G401.6 (cell line): ENCODE measurements around the gene DST.
A peak's percentile ranks its signal among the peaks of the same experiment; 100 is the strongest.

ENCODE experiments used
- FAIRE-seq: peaks from 2 replicates; lab custom pipeline; 2012; peaks lifted over from hg19 to GRCh38; lab: Jason Lieb, UNC

Gene DST

DNA sequence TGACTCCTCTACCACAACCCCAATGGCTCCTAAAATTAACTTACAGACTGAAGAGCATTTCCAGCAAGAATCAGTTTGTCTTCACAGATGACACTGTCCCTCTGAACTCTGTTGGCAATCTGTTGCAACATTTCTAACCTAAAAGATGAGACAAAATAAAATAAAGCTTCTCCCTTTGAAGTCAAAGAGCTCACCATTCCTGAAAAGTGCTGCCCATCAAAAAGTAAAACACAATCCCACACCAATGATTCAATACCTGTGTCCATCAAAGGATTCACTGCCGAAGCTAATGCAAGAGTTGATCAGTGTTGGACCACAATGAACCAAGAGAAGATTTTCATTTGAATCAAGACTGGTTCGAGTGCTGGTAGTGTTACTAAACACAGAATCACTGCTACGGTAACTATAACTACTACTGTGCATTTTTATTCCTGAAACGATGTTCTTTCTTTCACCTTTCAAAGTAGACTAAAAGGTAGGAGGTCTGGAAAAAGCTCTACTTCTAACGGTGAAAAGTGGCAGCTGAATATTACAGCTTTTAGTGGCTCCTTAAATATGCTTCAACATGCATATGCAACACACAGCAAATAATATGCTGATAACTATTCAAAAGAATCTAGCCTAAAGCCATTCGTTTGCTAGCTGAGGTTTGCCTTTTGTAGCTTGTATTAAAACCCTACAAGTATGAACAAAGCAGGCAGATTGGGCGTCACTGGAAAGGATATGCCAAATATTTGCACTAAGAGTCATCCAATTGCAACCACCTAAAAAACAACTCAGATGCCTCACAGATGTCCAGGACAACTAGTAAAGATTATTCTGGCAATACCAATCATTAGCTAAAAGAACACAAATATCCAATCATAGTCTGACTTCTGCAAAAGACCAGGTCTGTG is at the start of gene DST:
Gene DST, minus strand, starts transcription at position 524 of the 896 bp plus-strand sequence.
- FAIRE-seq = no peak

DNA sequence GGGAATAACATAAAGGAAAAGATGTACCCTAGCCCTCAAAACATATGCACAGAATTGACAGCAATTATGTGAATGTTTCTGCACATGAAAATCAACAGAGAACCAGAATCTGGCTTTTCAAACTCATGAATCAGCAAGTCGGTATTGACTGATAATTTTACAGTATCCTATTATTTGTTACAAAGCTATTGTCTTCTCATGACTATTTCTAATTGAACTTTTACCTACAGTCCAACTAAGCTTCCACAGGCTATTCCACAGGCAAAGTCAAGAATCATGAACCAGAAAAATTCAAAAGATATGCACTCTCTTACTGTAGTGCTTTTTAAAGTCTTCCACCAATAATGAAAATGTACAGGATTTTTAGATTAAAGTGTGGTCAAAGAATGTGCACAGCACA is 49.1 kb upstream of the DST start:
- FAIRE-seq = no peak

DNA sequence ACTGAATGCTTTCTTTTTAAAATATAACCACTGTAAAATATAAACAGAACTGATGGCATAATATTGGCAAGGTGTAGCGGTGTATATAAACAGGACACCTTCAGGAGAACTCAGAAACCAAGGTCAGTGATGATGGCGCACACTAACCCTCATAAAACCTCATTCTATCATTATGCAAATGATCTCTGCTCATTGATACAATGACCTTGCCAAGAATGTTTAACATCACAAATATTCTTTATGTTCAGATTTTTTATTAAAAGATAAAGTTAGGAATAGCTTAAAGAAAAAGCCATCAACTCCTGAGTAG is 48.6 kb upstream of the DST start:
- FAIRE-seq = no peak

DNA sequence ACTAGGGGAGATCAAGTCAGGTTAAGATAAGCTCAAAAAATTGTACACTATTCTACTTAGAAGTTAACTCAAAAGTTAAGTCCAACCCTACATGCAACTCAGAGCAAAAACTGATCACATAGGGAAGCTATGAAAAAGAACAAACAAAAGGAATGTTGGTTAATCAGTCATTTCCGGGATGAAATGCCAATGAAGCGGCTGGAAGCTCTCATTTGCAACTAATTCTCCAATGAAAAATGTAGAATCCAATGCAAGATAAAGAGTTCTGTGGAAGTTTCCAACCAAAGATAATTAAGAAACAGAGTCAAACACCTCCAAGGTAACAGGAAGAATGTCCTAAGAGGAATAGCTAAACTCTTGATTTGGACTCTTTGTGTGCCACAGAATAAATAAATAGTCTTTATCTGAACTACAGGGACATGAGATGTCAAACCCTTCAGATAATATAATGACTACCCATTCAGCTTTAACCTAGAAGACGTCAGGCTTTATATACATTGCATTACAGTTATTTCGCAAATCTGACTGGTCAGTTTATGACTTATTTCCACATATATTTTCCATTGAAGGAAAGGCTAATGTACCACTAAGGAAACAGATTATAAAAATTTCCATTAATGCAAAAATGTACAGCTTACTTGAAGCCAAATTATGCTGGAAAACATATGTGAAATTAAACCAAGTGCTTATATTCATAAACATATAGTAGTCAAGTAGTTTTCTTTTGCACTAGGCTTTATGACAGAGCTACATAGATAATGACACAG is 48.0 kb upstream of the DST start:
- no peak for FAIRE-seq

DNA sequence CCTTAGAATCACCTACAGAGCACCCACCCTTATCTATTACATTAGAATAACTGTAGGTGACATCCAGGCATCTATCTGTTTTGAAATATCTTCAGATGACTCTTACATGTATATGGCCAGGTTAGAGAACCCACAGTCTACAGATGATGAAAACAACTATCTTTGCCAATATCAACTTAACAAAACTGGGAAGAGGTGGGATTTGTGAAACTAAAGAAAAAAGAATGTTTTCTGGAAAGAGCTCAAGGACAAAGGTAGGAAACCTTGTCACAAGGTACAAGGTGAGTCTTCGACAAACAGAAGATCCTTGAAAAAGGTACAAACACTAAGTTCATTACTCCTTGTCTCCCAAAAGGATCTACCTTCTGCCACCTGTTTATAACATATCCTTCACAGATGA is 47.0 kb upstream of the DST start:
- no peak for FAIRE-seq

DNA sequence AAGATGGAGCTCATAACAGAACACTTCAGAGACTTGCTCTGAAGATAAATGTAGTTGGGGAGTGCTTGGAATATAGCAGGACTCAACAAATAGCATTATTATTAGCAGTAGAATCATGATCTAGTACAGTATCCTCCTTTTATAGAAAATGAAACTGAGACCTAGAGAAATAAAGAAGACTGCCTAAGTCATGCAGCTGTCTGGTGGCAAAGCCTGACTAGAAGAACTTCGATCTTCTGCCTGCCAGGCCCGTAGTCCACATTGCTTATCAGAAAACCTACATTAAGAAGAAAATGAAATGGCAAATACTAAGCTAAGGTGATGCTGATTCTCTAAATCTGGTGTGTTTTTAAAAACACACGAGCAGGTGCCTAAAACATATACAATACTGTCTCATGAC is 46.4 kb upstream of the DST start:
- FAIRE-seq = no peak

DNA sequence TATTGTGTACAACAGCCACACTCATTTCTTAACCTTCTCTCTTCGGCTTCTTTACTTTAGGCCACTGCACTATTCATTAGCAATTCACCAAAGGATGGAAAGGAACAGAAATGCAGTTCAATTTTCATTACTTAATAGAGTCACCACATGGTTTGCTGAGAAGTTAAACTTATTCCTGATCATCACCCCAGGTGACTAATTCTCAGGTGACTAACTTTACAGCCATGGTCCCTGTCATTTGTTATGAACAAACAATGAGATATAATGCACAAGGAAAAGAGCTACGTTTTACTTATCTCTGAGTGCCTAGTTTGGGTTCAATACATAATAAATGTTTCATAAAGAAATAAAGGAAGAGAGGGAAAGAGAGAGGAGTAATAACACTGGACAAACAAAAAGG is 45.8 kb upstream of the DST start:
- no peak for FAIRE-seq

DNA sequence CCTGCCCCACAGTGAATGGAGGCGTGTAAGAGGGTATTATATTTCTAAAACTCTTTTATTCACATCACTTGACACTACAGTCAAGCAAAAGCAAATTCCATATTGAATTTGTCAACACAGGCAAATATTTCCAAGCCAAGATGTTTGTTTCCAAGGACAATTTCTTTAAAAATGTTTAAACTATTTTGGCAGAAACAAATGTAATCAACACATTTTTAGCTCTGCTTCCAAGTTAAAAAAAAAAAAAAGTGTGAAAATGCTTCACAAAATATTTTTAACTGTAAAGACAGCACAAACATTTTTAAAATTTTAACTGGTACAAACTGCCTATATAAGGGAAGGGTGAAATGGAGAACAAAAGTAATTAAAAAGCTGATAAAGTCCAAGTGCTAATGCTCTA is 44.9 kb upstream of the DST start:
- no peak for FAIRE-seq

DNA sequence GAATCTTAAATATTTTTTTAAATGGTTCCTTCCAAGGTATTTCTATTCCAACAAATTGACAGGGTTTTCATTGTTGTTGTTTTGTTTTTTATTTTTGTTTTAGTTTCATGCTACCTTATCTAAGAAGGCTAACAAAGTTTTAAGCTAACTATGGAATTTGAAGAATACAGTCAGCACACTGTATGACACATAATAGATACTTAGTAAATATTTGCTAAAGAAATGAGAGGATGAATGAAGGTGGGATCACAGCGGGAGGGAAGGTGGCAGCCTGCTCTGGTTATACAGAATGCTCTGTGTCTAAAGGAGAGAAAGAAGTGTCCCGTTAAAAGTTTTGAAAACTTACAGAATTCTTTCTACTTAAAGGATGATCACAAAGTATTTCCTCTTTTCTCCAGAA is 43.7 kb upstream of the DST start:
- no peak for FAIRE-seq

DNA sequence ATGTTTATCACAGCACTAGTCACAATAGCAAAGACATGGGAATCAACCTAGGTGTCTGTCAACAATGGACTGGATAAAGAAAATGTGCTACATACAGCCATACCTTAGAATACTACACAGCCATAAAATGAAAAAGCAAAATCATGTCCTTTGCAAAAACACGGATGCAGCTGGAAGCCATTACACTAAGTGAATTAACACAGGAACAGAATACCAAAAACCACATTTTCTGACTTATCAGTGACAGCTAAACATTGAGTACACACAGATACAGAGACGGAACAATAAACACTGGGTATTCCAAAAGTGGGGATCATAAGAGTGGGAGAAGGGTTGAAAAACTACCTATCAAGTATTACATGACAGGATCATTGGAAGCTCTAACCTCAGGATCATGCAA is 43.3 kb upstream of the DST start:
- no peak for FAIRE-seq

DNA sequence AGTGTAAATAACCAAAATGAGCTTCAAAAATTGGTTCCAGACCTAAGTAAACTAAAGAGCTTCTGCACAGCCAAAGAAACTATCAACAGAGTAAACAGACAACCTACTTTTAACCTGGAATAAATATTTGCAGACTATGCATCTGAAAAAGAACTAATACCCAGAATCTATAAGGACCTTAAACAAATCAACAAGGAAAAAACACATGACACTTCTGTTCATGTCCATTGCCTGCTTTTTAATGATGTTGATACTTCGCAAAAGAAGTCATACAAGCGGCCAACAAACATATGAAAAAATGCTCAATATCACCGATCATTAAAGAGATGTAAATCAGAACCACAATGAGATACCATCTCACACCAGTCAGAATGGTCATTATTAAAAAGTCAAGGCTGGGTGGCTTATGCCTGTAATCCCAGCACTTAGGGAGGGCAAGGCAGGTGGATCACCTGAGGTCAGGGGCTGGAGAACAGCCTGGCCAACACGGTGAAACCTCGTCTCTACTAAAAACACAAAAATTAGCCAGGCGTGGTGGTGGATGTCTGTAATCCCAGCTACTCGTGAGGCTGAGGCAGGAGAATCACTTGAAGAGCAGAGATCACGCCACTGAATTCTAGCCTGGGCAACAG is 42.5 kb upstream of the DST start:
- no peak for FAIRE-seq

DNA sequence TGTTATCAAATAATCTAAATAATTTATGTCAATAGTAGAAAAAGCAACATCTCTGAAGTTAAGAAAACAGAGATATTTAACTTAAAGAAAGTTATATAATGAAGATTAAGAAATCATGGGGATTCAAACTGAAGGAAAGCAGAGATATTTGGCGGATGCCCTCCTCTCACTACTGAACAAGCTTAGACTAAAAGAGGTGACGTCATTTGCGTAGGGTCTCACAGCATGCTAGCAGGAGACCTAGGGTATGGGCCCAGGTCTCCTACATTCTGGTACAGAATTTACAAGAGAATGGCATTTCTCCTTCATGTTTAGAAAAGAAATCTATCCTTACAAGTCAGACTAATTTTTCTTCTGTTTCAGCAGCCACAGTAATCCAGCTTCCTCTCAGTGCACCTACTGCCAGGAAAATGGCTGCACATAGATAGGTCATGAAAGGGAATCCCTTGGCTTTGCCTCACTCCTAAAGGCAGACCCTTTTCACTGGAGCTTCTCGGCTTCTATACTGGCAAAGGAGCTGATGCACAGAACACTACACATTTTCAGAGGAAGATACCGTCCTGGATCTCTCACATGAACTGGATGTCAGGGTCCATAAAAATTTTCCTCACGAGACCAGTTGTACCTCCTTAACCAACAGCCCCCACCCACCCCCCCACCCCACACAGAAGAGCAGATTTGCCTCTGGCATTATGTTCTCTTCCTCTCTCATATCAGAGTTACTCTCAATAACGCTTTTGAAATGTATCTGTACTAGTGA is 41.8 kb upstream of the DST start:
- FAIRE-seq = no peak

DNA sequence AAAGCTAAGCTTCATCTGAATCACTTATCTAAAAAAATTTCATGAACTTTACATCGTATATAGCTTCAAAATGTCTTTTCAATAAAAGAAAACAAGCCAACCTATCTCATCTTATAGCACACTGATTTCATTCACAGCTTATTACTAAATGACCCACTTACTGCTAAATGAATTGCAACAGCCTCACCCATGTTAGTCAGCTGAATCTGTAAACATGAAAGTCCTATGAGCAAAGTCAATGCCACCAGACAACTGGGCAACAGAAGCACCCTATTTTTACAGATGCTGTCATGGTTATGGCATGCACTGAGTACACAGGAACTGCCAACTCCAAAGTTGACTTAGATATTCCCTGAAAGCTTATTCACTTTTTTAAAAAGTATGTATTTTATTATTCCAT is 41.2 kb upstream of the DST start:
- FAIRE-seq = no peak

DNA sequence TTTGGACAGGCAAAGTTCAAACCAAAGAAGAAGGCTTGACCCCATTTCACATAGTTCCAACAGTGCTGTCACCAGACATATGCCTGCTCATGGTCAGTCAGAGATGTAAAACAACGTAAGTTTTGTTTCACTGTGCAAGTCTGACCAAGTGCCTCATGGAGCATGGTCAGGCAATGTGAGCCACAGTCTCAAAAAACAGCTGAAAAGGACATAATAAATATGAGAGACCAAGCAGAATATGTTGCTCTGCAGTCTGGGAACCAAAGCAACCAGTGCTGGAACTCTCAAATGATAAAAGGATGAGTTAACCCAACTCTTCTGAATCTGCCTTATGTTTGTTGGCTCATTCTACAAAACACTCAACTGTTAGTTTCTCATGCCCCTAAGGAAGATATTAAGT is 39.9 kb upstream of the DST start:
- no peak for FAIRE-seq

DNA sequence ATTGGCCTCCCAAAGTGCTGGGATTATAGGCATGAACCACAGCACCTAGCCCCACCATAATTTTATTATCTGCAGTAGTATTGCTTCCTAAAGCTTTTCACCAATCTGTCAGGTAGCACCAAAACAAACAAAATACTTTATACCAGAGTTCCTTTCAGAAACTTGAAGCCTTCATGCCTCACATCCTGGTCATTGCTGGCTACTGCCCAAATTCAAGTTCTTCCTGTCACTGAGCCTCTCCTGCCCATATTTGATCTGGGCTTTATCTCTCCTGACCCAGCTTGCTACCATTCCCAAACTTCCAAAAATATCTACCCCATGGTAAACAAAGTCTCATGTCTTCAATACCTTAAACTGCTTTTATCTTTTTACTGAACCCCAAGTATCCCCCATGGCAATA is 34.9 kb upstream of the DST start:
- no peak for FAIRE-seq

DNA sequence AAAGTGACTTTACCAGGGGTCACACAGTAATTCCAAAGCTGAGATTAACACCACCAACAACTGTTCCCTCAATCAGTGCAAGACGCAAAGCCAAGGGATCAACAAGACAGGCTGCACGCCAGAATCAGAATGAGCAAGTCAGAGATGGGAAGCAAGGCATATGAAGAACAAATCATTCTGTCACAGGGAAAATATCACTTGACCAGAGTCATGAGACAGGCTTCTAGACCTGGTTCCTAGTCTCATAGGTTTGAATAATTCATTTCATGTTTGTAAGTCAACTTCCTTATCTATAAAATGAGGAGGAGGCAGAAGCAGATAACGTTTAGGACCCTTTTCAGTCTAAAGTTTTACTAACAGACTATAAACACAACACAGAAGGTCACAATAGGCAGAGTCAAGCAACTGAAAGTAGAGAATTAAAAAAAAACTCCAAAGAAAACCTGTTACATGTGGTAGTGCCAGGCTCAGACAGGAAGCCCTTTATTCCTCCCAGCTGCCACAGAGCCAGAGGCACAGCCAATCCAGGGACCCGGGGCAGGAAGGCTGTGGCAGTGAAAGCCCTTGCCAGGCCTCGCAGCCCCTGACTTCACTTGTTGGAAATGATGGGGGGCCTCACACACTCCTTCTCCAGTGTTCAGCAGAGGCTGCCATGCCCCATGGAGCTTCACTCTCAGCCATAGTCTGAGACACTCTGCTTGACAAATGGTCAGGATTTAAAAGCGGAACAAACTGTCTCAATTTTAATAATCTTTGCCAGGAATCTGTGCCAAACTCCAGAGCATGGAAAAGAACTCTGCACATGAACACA is 29.2 kb upstream of the DST start:
- FAIRE-seq = no peak

DNA sequence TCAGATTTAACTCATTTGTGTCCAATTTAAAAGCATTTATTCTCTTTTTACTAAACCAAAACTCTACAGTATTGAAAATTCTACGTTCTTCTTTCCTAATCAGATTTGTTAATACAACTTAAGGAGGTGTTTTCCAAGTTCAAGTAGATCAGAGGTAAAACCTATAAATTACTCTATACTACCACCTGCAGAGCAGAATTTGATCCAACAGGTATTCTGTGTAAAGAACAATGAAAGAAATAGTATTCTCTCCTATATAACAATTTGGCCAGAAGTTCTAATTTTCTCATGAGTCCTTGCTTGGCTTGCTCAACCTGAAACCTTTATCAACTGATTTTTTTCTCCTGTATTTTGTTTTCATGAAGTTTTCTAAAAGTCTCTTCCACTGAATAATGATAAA is 28.5 kb upstream of the DST start:
- FAIRE-seq = no peak

DNA sequence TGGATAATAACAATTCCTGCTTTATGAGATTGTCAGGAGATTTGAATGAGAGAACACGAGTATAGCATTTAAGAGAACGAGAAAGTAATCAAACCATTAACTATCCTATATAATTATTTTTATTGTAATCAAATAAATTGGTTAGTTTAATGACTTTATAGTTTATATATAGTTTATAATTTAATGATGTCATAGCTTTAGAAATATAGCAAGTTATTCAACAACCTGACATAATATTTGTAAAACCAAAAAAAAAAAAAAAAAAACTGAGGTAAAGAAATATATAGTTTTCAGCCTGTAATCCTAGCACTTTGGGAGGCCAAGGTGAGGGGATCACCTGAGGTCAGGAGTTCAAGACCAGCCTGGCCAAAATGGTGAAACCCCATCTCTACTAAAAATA is 26.4 kb upstream of the DST start:
- peak; percentile 67 for FAIRE-seq

DNA sequence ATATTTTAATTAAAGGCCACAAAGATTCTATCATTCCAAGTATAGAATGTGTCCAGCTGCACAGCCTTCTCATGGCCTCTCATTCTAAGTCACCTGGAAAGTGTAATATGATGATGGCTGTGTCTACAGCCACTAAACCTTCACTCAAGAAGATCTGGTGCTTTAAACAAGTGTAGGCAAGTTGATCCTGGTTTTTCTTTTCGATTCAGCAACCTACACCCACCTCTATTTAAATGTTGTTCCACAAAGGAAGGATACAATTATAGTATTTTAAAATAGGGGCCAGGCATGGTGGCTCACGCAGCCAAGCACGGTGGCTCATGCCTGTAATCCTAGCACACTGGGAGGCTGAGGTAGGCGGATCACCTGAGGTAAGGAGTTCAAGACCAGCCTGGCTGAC is 25.5 kb upstream of the DST start:
- FAIRE-seq = no peak

DNA sequence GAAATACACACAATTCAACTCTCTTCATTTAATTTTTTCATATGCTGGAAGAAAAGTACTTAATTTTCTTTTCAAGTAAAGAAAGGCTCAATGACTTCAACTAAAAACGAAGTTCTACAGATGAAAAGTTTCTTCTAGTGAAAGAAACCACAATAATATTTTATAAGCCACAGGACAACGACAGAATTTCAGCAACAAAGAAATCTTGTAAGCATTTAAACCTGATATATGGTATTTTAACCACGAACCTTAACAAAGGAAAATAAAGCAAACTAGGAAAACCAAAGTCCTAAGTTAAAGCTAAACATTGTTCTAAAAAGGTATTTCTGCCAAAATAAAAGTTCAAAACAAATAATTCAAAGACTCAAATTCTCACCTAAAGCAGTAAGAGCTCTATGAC is 24.6 kb upstream of the DST start:
- peak; percentile 57 for FAIRE-seq

DNA sequence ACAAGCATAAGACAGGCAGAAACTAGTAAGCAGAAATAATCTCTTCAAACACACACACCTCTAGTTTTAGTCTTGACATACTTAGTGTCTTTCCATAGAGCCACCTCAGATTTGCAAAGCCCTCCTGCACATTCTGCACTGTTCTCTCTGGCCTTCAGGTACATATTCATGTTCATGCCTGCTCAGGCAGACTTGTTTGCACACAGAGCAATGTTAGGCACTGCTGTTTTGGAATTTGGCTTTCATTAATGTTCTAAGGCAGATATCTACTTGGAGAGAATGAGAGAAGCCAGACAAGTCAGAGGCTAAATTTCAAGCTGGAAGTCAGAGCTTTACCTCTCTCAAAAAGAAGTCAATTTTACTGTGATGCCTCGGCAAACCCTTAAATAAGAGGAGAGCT is 21.3 kb upstream of the DST start:
- FAIRE-seq = no peak

DNA sequence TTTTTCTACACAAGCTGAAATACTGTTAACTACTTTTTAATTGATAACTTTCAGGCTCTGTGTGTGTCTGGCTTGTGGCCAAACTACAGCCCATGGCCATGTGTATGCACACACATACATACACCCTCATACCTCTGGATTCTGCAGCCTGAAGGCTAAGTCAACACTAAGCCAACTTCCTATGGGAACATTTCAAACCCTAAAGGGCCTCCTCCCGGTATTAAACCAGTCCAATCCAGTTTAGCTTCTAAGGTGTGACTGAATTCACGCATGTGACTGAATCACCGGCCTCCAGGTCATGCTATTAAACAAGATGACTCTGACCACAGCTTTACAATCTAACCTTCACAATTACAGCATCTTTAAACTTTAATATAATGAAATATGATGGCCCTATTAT is 20.7 kb upstream of the DST start:
- FAIRE-seq = no peak
